Sigmoid colon (tissue), 7 donors: ENCODE results near the gene FRS2. TPM values are rescaled to one million over a fixed set of nuclear protein-coding genes. Genes with fewer than 3 reads are reported as not detected.

Source experiments
- DNase-seq: peaks from one replicate; pipeline ENCODE4 v3.0.0-alpha.2; 2019
- H3K27ac ChIP-seq, 4 donors: fragments of 200-600 bp; sonication (generic); one replicate each; pipeline ENCODE4 v1.5.1; 2016 to 2019; ENCODE audit warnings: mild to moderate bottlenecking in 1 of 4
- H3K27me3 ChIP-seq, 3 donors: fragments of 200-600 bp; sonication (generic); one replicate each; pipeline ENCODE4 v1.5.1; 2019; ENCODE audit warnings: mild to moderate bottlenecking in 1 of 3
- H3K36me3 ChIP-seq, 4 donors: fragments of 200-600 bp; sonication (generic); one replicate each; pipeline ENCODE4 v1.5.1; 2016 to 2019
- H3K4me1 ChIP-seq, 4 donors: fragments of 200-600 bp; sonication (generic); one replicate each; pipeline ENCODE4 v1.5.1; 2017 to 2019
- H3K4me3 ChIP-seq, 4 donors: fragments of 200-600 bp; sonication (generic); one replicate each; pipeline ENCODE4 v1.5.1; 2017 to 2019; ENCODE audit warnings: mild to moderate bottlenecking in 2 of 4, moderate library complexity in 1 of 4
- H3K9me3 ChIP-seq, 4 donors: fragments of 200-600 bp in 3 of 4; sonication (generic) in 3 of 4; one replicate each; pipeline versions ENCODE4 v1.5.1 to v1.6.1; 2013 to 2019
- CTCF ChIP-seq, 4 experiments: fragments of 450-650 bp in 3 of 4; fragments of 200-600 bp in 1 of 4; IDR thresholded peaks; one replicate each; pipeline ENCODE4 v1.5.1; 2016 to 2019; ENCODE audit warnings: antibody characterized with exemption in 4 of 4, mild to moderate bottlenecking in 3 of 4, moderate library complexity in 2 of 4
- EP300 ChIP-seq, 4 donors: sonication (generic); formaldehyde crosslinking; IDR thresholded peaks; one replicate each; pipeline ENCODE4 v1.6.1; 2017; ENCODE audit warnings: antibody characterized with exemption in 4 of 4
- POLR2A ChIP-seq, 2 donors: fragments of 450-650 bp; IDR thresholded peaks; one replicate each; pipeline ENCODE4 v1.6.1; 2016; ENCODE audit warnings: antibody characterized with exemption in 2 of 2, mild to moderate bottlenecking in 2 of 2, moderate library complexity in 2 of 2
- POLR2AphosphoS5 ChIP-seq, 4 donors: sonication (generic); formaldehyde crosslinking; IDR thresholded peaks; one replicate each; pipeline ENCODE4 v1.6.1; 2017; ENCODE audit warnings: antibody characterized with exemption in 4 of 4
- WGBS, 2 donors: extraction: QIAGEN DNeasy Blood & Tissue Kit; methylation state at CpG; one replicate each; pipeline ENCODE4 v1.1.7; 2013; 5-methylcytosine and 5-hydroxymethylcytosine counted together
- intact Hi-C: fragments of 100-400 bp; cut with DNase I; formaldehyde crosslinking; loops from one replicate; pipeline ENCODE4 v1.15.1; 2023
- polyA plus RNA-seq, 3 donors: library from polyadenylated mRNA; stranded (reverse); fragments of 200-250 nt; gene quantifications; one replicate each; pipeline ENCODE4 v1.2.3, GENCODE V29; 2013
- total RNA-seq, 4 donors: library from RNA; depleted of rRNA; stranded (reverse); fragments of >200 nt; gene quantifications; one replicate each; pipeline ENCODE4 v1.1.0, GENCODE V29; 2016
- donor health status: healthy with polysubstance abuse.
- donor health status: Bipolar disorder and iron deficiency.
- donor health status: healthy.

FRS2 gene
- total and polyA plus RNA-seq, 7 donors: 7.6 to 48.4 (median 33.8) TPM

- WGBS, 2 donors: 31 to 71% methylated on average over 5 of the region's 5 CpGs
- peaks cover 0 to 91% (median 78%) of the 10 kb centered on the region in 4 donors for H3K4me1 ChIP-seq
- H3K9me3 ChIP-seq: no peaks in the 10 kb centered on the region
- TF ChIP-seq EP300 (IDR thresholded peaks at IDR 0.05): no peak
- no peak for TF ChIP-seq POLR2AphosphoS5 (IDR thresholded peaks at IDR 0.05)
- TF ChIP-seq CTCF (IDR thresholded peaks at IDR 0.05): no peak
- no peak for TF ChIP-seq POLR2A (IDR thresholded peaks at IDR 0.05)
- H3K27me3 ChIP-seq: no peaks in the 10 kb centered on the region
- no peaks in the 10 kb centered on the region for H3K36me3 ChIP-seq
- intact Hi-C loops: loop anchor here (5.0 kb wide), 1 partner anchor 38 kb away; the partner anchor contains the start of gene FRS2
- no peak overlapping the region for H3K27ac ChIP-seq
- no peak overlapping the region for H3K4me3 ChIP-seq
- DNase-seq: no peak
Measured at GRCh38 chr12:69509904-69510827, 40.0 kb downstream of the FRS2 start.

GRCh38 chr12:69511016-69511415, 40.8 kb downstream of the FRS2 start:
- TF ChIP-seq POLR2AphosphoS5 (IDR thresholded peaks at IDR 0.05): no peak
- Histone ChIP-seq H3K4me1 (peaks cover 0 to 92% (median 78%) of the 10 kb centered on the region in 4 donors), H3K9me3 (no peaks in the 10 kb centered on the region), H3K4me3 (no peak overlapping the region), H3K27me3 (no peaks in the 10 kb centered on the region), H3K36me3 (no peaks in the 10 kb centered on the region), H3K27ac (no peak overlapping the region)
- 37 to 84% methylated on average over 1 of the region's 1 CpG for WGBS, 2 donors
- intact Hi-C loops: loop anchor here (5.0 kb wide), 1 partner anchor 39 kb away; the partner anchor contains the start of gene FRS2
- DNase-seq: no peak

GRCh38 chr12:69511469-69512267, 41.5 kb downstream of the FRS2 start:
- H3K27ac ChIP-seq: no peak overlapping the region
- no peak overlapping the region for H3K4me3 ChIP-seq
- no peaks in the 10 kb centered on the region for H3K27me3 ChIP-seq
- 66 to 81% methylated on average over 6 of the region's 6 CpGs for WGBS, 2 donors
- intact Hi-C loops: loop anchor here (5.0 kb wide), 1 partner anchor 39 kb away; the partner anchor contains the start of gene FRS2
- DNase-seq: no peak
- TF ChIP-seq EP300 (IDR thresholded peaks at IDR 0.05) (no peak), POLR2A (IDR thresholded peaks at IDR 0.05) (no peak), POLR2AphosphoS5 (IDR thresholded peaks at IDR 0.05) (no peak), CTCF (IDR thresholded peaks at IDR 0.05) (no peak)
- H3K4me1 ChIP-seq: peaks cover 0 to 90% (median 76%) of the 10 kb centered on the region in 4 donors
- no peaks in the 10 kb centered on the region for H3K36me3 ChIP-seq
- H3K9me3 ChIP-seq: no peaks in the 10 kb centered on the region

- Histone ChIP-seq H3K27ac (no peak overlapping the region), H3K4me3 (no peak overlapping the region), H3K36me3 (no peaks in the 10 kb centered on the region), H3K27me3 (no peaks in the 10 kb centered on the region), H3K9me3 (no peaks in the 10 kb centered on the region), H3K4me1 (peaks cover 0 to 90% (median 74%) of the 10 kb centered on the region in 4 donors)
- WGBS, 2 donors: 74 to 83% methylated on average over 2 of the region's 2 CpGs
- no peak for DNase-seq
- TF ChIP-seq POLR2AphosphoS5 (IDR thresholded peaks at IDR 0.05) (no peak), EP300 (IDR thresholded peaks at IDR 0.05) (no peak), POLR2A (IDR thresholded peaks at IDR 0.05) (no peak), CTCF (IDR thresholded peaks at IDR 0.05) (no peak)
- intact Hi-C loops: loop anchor here (5.0 kb wide), 1 partner anchor 41 kb away; the partner anchor contains the start of gene FRS2
Measured at GRCh38 chr12:69512820-69513219, 42.6 kb downstream of the FRS2 start.
